Measurements from ENCODE around the gene CYP27C1.
A peak's percentile ranks its signal among the peaks of the same experiment; 100 is the strongest.

The CYP27C1 gene

DNA sequence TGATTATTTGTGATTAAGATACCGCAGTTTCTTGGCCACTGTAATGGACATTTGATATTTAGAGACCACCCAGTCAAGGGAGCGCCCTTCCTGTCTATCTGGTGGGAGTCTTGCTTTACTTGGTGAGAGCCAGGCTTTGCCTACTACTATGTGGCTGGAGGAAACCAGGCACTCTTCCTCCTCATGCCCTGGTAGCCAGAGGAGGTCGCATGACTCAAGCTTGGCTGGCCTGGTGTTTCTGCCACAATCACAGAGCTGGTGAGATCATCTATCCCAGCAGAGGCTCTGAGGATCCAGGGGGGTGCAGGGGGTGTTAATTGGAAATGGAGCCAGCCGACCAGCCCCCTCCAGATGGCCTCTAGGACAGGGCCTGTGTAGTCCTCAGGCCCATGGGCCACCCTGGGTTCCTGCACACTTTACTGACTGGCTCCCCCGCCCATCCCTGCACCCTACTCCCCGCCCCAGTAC lies 66.4 kb downstream of the CYP27C1 start:
- Histone ChIP-seq H3K4me2 (ENCODE audit: low read length, poor library complexity, severe bottlenecking) (no peak overlapping the region), H4K91ac (ENCODE audit: low read length) (peak overlapping the region; percentile 0), H3K18ac (ENCODE audit: low read depth in 1 of 2, low read length in 2 of 2) (peak overlapping the region; percentile 19 to 80), H3K4ac (ENCODE audit: low read depth in 1 of 2, low read length in 2 of 2) (no peak overlapping the region), H2AK5ac (ENCODE audit: low read length, severe bottlenecking) (peak overlapping the region; percentile 98), H3K27me3 (ENCODE audit: control insufficient read depth in 1 of 2, insufficient read depth in 1 of 2, low read length in 2 of 2) (no peaks in the 10 kb centered on the region), H3K27ac (ENCODE audit: low read length, poor library complexity, severe bottlenecking) (peak overlapping the region; percentile 86), H3K4me3 (ENCODE audit: insufficient read depth in 1 of 2, low read depth in 1 of 2, low read length in 2 of 2) (no peak overlapping the region), H3K9me3 (ENCODE audit: control insufficient read depth, low read length) (no peaks in the 10 kb centered on the region), H3K36me3 (ENCODE audit: control insufficient read depth in 1 of 2, insufficient read depth in 2 of 2, low read depth in 1 of 2, low read length in 2 of 2) (no peaks in the 10 kb centered on the region), H2BK12ac (ENCODE audit: low read length in 2 of 2) (peak overlapping the region; percentile 12 to 91), H3K4me1 (ENCODE audit: control insufficient read depth, insufficient read depth, low read depth, low read length) (peaks cover 26% of the 10 kb centered on the region), H3K14ac (ENCODE audit: low read length in 2 of 2) (peak overlapping the region in 1 of 2 experiments; percentile 48), H4K8ac (ENCODE audit: low read length) (peak overlapping the region; percentile 56), H2BK15ac (ENCODE audit: low read depth, poor library complexity, severe bottlenecking) (peak overlapping the region; percentile 2), H3K79me1 (replicated peaks; ENCODE audit: low read length, poor library complexity, severe bottlenecking) (no peaks in the 10 kb centered on the region), H2AFZ (ENCODE audit: low read depth, low read length) (no peak overlapping the region), H2BK120ac (ENCODE audit: low read depth, low read length) (no peak overlapping the region), H3K9ac (ENCODE audit: low read length) (peak overlapping the region; percentile 83), H3K23ac (ENCODE audit: low read length in 2 of 2) (no peak overlapping the region), H2BK5ac (ENCODE audit: low read depth, low read length, poor library complexity, severe bottlenecking) (peak overlapping the region; percentile 12)
- DNase-seq = peak; percentile 85
- 61% methylated on average over 6 of the region's 6 CpGs for WGBS

GRCh38 chr2:127150996-127151395 lies 69.1 kb downstream of the CYP27C1 start:
- H2BK120ac ChIP-seq (ENCODE audit: low read depth, low read length) = no peak overlapping the region
- no peak overlapping the region for H4K91ac ChIP-seq (ENCODE audit: low read length)
- H3K23ac ChIP-seq (ENCODE audit: low read length in 2 of 2) = no peak overlapping the region
- H3K9ac ChIP-seq (ENCODE audit: low read length) = no peak overlapping the region
- no peak for DNase-seq
- H3K9me3 ChIP-seq (ENCODE audit: control insufficient read depth, low read length) = no peaks in the 10 kb centered on the region
- H3K4ac ChIP-seq (ENCODE audit: low read depth in 1 of 2, low read length in 2 of 2) = no peak overlapping the region
- H3K4me1 ChIP-seq (ENCODE audit: control insufficient read depth, insufficient read depth, low read depth, low read length) = peaks cover 22% of the 10 kb centered on the region
- H2AK5ac ChIP-seq (ENCODE audit: low read length, severe bottlenecking) = peak overlapping the region; percentile 93
- H3K27me3 ChIP-seq (ENCODE audit: control insufficient read depth in 1 of 2, insufficient read depth in 1 of 2, low read length in 2 of 2) = no peaks in the 10 kb centered on the region
- H3K4me2 ChIP-seq (ENCODE audit: low read length, poor library complexity, severe bottlenecking) = no peak overlapping the region
- no peaks in the 10 kb centered on the region for H3K79me1 ChIP-seq (replicated peaks; ENCODE audit: low read length, poor library complexity, severe bottlenecking)
- no peak overlapping the region for H4K8ac ChIP-seq (ENCODE audit: low read length)
- H2BK15ac ChIP-seq (ENCODE audit: low read depth, poor library complexity, severe bottlenecking) = no peak overlapping the region
- 76% methylated on average over 1 of the region's 1 CpG for WGBS
- no peak overlapping the region for H3K18ac ChIP-seq (ENCODE audit: low read depth in 1 of 2, low read length in 2 of 2)
- no peak overlapping the region for H3K27ac ChIP-seq (ENCODE audit: low read length, poor library complexity, severe bottlenecking)
- H2AFZ ChIP-seq (ENCODE audit: low read depth, low read length) = no peak overlapping the region
- H3K36me3 ChIP-seq (ENCODE audit: control insufficient read depth in 1 of 2, insufficient read depth in 2 of 2, low read depth in 1 of 2, low read length in 2 of 2) = no peaks in the 10 kb centered on the region
- H2BK12ac ChIP-seq (ENCODE audit: low read length in 2 of 2) = no peak overlapping the region
- H2BK5ac ChIP-seq (ENCODE audit: low read depth, low read length, poor library complexity, severe bottlenecking) = no peak overlapping the region
- H3K14ac ChIP-seq (ENCODE audit: low read length in 2 of 2) = no peak overlapping the region
- H3K4me3 ChIP-seq (ENCODE audit: insufficient read depth in 1 of 2, low read depth in 1 of 2, low read length in 2 of 2) = no peak overlapping the region

DNA sequence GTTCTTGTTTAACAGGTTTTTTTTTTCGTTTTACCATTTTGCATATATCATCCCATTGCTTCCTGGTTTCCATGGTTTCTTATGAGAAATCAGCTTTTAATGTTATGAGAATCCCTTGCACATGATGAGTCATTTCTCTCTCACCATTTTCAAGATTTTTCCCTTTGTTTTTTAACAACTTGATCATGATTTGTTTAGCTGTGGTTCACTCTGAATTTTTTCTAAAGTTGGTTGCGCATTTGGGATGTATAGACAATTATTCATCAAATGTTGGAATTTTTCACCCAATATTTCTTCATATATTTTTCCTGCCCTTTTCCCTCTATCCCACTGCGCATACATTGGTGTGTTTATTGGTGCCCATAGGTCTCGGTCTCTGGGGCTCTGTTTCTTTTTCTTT lies 70.7 kb downstream of the CYP27C1 start:
- H2BK5ac ChIP-seq (ENCODE audit: low read depth, low read length, poor library complexity, severe bottlenecking) = no peak overlapping the region
- no peak overlapping the region for H3K4ac ChIP-seq (ENCODE audit: low read depth in 1 of 2, low read length in 2 of 2)
- H3K27ac ChIP-seq (ENCODE audit: low read length, poor library complexity, severe bottlenecking) = peak overlapping the region; percentile 22
- H3K18ac ChIP-seq (ENCODE audit: low read depth in 1 of 2, low read length in 2 of 2) = no peak overlapping the region
- H2BK12ac ChIP-seq (ENCODE audit: low read length in 2 of 2) = no peak overlapping the region
- no peak overlapping the region for H4K91ac ChIP-seq (ENCODE audit: low read length)
- no peaks in the 10 kb centered on the region for H3K27me3 ChIP-seq (ENCODE audit: control insufficient read depth in 1 of 2, insufficient read depth in 1 of 2, low read length in 2 of 2)
- H2BK15ac ChIP-seq (ENCODE audit: low read depth, poor library complexity, severe bottlenecking) = no peak overlapping the region
- no peak overlapping the region for H3K23ac ChIP-seq (ENCODE audit: low read length in 2 of 2)
- H3K4me1 ChIP-seq (ENCODE audit: control insufficient read depth, insufficient read depth, low read depth, low read length) = peaks cover 20% of the 10 kb centered on the region
- H4K8ac ChIP-seq (ENCODE audit: low read length) = no peak overlapping the region
- no peak overlapping the region for H3K4me3 ChIP-seq (ENCODE audit: insufficient read depth in 1 of 2, low read depth in 1 of 2, low read length in 2 of 2)
- no peak overlapping the region for H3K4me2 ChIP-seq (ENCODE audit: low read length, poor library complexity, severe bottlenecking)
- H2BK120ac ChIP-seq (ENCODE audit: low read depth, low read length) = no peak overlapping the region
- H3K9me3 ChIP-seq (ENCODE audit: control insufficient read depth, low read length) = no peaks in the 10 kb centered on the region
- no peak overlapping the region for H3K14ac ChIP-seq (ENCODE audit: low read length in 2 of 2)
- no CpG with 5 or more reads among the region's 4 CpGs for WGBS
- no peak overlapping the region for H2AFZ ChIP-seq (ENCODE audit: low read depth, low read length)
- peak; percentile 89 for DNase-seq
- no peaks in the 10 kb centered on the region for H3K36me3 ChIP-seq (ENCODE audit: control insufficient read depth in 1 of 2, insufficient read depth in 2 of 2, low read depth in 1 of 2, low read length in 2 of 2)
- no peaks in the 10 kb centered on the region for H3K79me1 ChIP-seq (replicated peaks; ENCODE audit: low read length, poor library complexity, severe bottlenecking)
- H3K9ac ChIP-seq (ENCODE audit: low read length) = peak overlapping the region; percentile 70
- no peak overlapping the region for H2AK5ac ChIP-seq (ENCODE audit: low read length, severe bottlenecking)

- H3K27me3 ChIP-seq (ENCODE audit: control insufficient read depth in 1 of 2, insufficient read depth in 1 of 2, low read length in 2 of 2) = no peaks in the 10 kb centered on the region
- no peaks in the 10 kb centered on the region for H3K36me3 ChIP-seq (ENCODE audit: control insufficient read depth in 1 of 2, insufficient read depth in 2 of 2, low read depth in 1 of 2, low read length in 2 of 2)
- no peak overlapping the region for H2BK5ac ChIP-seq (ENCODE audit: low read depth, low read length, poor library complexity, severe bottlenecking)
- H2AK5ac ChIP-seq (ENCODE audit: low read length, severe bottlenecking) = peak overlapping the region; percentile 44
- DNase-seq = peak; percentile 54
- H3K9ac ChIP-seq (ENCODE audit: low read length) = no peak overlapping the region
- peak overlapping the region in 1 of 2 experiments; percentile 59 for H2BK12ac ChIP-seq (ENCODE audit: low read length in 2 of 2)
- peak overlapping the region; percentile 48 for H2BK15ac ChIP-seq (ENCODE audit: low read depth, poor library complexity, severe bottlenecking)
- peaks cover 20% of the 10 kb centered on the region for H3K4me1 ChIP-seq (ENCODE audit: control insufficient read depth, insufficient read depth, low read depth, low read length)
- H3K18ac ChIP-seq (ENCODE audit: low read depth in 1 of 2, low read length in 2 of 2) = peak overlapping the region; percentile 18 to 41
- H3K23ac ChIP-seq (ENCODE audit: low read length in 2 of 2) = no peak overlapping the region
- H3K9me3 ChIP-seq (ENCODE audit: control insufficient read depth, low read length) = no peaks in the 10 kb centered on the region
- peak overlapping the region; percentile 66 for H2AFZ ChIP-seq (ENCODE audit: low read depth, low read length)
- H3K4me3 ChIP-seq (ENCODE audit: insufficient read depth in 1 of 2, low read depth in 1 of 2, low read length in 2 of 2) = no peak overlapping the region
- H3K79me1 ChIP-seq (replicated peaks; ENCODE audit: low read length, poor library complexity, severe bottlenecking) = no peaks in the 10 kb centered on the region
- 62% methylated on average over 10 of the region's 10 CpGs for WGBS
- H3K4me2 ChIP-seq (ENCODE audit: low read length, poor library complexity, severe bottlenecking) = no peak overlapping the region
- H2BK120ac ChIP-seq (ENCODE audit: low read depth, low read length) = no peak overlapping the region
- no peak overlapping the region for H3K27ac ChIP-seq (ENCODE audit: low read length, poor library complexity, severe bottlenecking)
- H3K14ac ChIP-seq (ENCODE audit: low read length in 2 of 2) = no peak overlapping the region
- peak overlapping the region; percentile 60 for H4K8ac ChIP-seq (ENCODE audit: low read length)
- peak overlapping the region; percentile 29 for H4K91ac ChIP-seq (ENCODE audit: low read length)
- H3K4ac ChIP-seq (ENCODE audit: low read depth in 1 of 2, low read length in 2 of 2) = no peak overlapping the region
Measured at GRCh38 chr2:127146820-127147502, 73.1 kb downstream of the CYP27C1 start.

Measured in mesenchymal stem cell (in vitro differentiated cells and primary cell).